HG02870 (cell line): Measurements from ENCODE around the gene ACOT8.

Experiments
- ATAC-seq: cut with Tn5 transposase; IDR thresholded peaks from one replicate; pipeline ENCODE4 v1.9.1; 2021; ENCODE audit warnings: mild to moderate bottlenecking, moderate library complexity; ENCODE audit not compliant: unreplicated experiment

The ACOT8 gene

DNA sequence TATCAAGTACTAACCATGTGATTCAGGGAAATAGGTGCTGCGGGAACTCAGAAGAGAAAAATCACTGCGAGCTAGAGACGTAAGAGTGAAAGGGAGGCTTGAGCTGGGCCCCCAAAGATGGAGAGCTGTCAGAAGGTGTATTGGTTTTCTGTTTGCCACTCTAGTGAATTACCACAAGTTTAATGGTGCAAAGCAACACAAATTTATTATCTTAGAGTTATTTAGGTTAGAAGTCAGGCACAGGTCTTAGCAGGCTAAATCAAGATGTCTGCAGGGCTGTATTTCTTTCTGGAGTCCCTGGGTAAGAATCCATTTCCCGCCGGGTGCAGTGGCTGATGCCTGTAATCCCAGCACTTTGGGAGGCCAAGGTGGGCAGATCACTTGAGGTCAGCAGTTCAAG is 2.7 kb upstream of the ACOT8 start:
- no peak for ATAC-seq

DNA sequence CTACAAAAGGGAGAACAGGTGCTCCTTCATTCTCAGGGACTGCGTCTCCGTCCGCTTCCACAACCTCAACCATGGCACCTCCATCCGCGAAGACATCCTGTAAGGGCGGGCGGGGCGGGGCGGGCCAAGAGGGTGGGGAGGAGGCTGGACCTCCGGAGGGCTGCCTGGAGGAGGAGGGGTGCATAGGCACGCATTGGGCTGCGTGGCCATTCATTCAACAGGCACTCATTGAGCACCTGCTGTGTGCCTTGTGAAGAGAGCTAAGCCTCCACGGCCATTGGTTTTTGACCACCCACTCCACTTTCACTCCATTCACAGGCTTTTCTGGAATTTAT is 657 bp upstream of the ACOT8 start:
- peak; percentile 26 for ATAC-seq

DNA sequence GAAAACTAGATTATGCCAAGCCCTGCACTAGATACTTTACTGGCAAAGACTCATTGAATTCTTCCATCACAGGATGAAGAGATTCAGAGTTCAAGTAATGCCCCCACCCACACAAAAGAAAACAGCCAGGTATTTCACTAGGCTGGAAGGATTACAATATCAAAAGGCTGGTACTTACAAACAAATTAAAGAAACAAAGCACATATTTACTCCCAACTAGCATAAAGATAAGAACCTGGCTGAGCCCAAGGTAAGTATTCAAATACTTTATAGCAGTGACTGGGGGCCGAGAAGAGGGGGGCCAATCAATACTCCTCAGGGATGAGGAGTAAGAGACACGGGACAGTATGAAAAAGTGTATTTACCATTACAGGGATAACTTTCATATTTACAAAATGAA is 3.7 kb downstream of the ACOT8 start:
- no peak for ATAC-seq

DNA sequence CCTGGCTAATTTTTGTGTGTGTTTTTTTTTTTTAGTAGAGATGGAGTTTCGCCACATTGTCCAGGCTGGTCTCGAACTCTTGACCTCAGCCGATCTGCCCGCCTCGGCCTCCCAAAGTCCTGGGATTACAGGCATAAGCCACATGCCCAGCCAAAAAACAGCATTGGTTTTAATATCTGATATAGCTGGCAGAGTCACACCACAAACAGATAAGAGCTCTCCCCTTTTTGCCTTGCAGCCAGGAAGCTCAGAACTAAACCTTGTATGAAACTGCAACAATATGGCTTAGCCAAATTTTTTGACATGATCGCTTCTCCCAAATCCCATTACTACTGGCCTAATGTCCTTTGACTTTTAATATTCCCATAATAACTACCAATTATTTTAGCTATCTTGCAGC is 4.9 kb downstream of the ACOT8 start:
- no peak for ATAC-seq

DNA sequence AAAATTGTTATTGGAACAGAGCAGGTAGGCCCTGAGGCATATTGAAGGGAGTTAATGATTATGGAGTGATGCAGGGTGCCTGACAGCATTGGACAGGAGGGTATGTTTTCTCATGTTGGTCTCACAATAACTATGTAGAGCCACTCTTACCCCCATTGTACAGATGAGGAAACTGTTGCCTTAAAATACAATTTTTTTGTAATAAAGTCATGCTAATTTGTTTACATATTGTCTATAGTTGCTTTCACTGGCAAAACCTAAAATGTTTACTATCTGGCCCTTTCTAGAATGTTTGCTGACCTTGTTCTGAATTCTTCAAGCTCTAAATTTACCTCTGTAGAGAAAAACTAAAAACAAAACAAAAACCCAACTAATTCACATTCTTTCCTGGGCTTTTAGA is 5.7 kb downstream of the ACOT8 start:
- no peak for ATAC-seq

DNA sequence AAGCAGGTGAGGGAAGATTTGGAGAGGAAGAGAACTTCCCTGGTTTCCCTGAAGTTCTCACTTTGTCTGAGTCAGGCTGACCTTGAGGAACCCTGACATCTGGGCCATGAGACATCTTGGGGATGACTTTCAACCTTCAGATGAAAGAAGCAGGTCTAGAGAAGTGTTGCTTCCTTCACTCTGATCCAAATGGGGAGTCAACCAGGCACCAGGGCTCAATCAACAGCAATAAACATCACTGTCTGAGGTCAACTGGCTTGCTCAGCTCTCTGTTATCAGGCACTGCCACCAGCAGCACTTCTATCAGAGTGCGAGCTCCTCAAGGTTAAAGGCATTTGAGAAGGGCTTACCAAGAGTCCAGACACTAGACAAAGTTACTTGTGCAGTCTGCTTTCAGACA is 6.3 kb downstream of the ACOT8 start:
- no peak for ATAC-seq

DNA sequence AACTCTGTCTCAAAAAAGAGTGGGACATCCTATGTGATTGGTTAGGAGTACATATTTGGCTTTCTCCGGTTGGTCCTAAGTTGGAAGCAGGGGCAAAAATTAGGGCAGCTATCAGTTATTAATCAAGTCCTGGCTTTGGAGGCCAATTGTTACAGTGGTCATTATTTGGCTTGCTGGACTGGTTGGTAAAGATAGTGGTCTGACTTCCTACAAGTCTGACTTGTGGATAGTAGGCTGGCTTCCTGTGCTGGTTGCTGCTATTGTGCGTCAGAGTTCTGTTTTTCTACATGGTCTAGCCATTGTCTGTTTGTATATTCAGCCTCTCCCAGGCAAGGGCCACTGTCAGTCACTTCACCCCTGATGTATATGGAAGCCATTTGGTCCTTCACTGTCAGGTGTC is 7.0 kb downstream of the ACOT8 start:
- no peak for ATAC-seq

DNA sequence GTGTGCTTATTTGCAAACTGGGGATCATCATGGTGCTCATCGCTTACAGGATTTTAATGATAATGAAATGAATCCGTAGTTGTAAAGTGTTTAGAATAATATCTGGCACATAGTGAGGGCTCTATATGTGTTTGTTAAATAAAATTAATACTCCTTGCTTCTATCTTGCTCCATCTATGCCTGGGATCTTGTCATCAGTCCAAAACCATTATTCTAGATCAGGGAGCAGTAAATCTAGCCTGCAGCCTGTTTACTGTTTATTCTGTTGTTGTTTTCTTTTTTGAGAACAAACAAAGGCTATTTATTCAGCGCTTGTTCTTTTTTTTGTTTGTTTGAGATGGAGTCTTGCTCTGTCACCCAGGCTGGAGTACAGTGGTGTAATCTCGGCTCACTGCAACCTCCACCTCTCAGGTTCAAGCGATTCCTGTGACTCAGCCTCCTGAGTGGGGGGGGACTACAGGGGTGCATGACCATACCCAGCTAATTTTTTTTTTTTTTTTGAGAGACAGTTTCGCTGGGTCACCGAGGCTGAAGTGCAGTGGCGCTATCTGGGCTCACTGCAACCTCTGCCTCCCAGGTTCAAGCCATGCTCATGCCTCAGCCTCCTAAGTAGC is 8.1 kb downstream of the ACOT8 start:
- ATAC-seq, result no peak

DNA sequence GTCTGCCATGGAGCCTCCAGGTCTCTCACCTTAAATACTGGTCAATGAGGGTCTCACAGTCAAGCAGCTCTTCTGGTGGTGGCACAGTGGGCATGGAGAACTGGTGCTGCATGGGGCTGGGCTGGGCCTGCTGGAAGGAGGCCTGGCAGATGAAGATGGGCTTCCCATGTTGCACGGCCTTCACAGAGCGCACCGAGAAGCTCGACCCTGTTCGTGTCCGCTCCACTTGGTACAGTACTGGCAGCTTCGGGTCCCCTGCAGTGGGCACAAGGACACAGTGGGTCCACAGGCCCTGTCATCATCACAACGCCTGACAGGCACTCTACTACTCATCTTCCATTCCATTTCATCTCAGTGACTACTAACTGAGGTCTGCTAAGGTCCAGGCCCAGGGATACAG is 8.8 kb downstream of the ACOT8 start:
- no peak for ATAC-seq

DNA sequence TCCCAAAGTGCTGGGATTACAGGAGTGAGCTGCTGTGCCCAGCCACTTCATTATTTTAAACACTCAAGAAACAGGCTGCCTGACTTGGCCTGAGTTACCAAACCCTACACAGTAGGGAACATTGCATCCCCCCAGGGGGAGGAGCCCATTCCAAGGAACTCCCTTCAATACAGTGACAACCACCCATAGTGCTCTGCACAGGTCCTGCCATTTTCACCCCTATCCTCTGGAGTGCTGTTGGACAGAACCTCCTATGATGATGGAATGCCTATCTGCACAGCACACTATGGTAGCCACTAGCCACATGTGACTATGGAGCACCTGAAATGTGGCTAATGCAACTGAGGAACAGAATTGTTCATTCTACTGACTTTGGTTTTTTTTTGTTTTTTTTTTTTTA is 11.7 kb downstream of the ACOT8 start:
- no peak for ATAC-seq

DNA sequence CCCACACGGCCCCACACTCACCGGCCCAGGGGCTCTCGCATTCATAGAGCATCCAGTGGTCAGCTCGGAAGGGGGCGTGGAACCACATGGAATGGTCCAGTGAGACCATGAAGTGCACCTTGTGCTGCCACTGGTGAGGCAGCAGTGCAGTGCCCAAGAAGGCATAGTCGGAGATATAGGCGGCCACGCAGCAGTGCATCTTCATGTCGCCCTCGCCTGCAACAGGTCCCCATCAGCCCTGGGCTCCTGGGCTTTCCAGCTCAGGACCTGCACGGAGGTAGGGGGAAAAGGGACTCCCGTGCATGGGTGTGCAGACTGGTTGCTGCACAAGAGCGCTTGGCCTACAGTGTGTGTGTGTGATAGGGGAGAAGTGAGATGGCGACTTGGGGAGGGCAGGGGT is 13.7 kb downstream of the ACOT8 start:
- no peak for ATAC-seq

DNA sequence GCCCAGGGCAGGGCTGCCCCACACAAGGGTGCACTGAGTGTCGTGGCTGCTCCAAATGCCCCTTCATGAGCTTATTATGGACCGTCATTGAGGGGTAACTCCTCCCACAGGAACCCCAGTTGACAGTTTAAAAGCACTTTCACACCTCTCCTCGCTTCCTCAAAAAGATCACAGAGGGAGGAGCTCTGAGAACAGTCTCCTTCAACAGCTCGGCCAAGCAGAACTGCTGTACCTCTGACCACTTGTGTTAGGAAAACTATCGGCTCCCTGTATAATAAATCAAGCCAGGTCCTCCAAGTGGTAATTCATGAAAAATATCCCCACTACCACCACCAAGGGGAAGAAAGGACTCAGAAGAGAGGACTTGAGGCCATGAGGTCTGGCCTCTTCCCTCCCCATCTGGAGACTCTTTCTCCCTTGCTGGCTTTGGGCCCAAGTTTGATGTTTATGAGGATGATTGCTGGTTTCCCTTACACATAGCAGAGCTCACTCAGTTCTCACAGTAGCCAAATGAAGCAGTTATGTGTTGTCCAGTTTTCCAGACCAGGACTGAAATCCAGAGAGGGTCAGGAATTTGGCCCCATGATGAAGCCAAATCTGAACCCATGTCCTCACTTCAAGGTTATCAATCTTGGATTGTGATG is 14.9 kb downstream of the ACOT8 start:
- ATAC-seq, result peak; percentile 57

DNA sequence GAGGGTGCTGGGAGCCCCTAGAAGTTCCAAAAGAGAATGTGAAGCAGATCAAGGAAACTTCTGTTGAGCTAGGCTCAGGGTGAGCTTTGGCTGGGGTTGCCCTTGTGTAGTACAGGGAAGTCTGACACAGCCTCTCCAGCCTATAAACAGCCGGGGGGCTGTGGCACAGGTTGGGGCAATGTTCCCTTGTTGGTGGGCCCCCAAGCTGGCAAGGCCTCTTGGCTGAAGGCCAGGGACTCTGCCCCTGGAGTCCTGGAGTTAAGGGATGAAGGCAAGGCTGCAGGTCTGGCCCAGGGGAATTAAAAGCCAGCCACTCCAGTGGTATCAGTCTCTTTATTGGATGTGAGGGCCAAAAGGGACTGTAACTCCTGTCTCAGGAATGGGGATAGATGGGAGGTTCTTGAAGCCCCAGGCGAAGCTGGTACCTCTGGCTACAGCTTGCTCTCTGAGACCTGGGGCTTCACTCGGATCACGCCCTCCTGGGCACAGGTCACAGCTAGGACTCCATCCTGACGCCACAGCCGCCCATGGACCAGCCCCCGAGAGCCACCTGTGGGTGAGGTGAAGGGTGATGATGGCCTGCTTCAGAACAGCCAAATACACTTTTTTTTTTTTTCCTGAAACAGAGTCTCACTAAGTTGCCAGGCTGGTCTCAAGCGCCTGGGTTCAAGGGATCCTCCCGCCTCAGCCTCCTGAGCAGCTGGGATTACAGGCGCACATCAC is 15.6 kb downstream of the ACOT8 start:
- ATAC-seq, result no peak

DNA sequence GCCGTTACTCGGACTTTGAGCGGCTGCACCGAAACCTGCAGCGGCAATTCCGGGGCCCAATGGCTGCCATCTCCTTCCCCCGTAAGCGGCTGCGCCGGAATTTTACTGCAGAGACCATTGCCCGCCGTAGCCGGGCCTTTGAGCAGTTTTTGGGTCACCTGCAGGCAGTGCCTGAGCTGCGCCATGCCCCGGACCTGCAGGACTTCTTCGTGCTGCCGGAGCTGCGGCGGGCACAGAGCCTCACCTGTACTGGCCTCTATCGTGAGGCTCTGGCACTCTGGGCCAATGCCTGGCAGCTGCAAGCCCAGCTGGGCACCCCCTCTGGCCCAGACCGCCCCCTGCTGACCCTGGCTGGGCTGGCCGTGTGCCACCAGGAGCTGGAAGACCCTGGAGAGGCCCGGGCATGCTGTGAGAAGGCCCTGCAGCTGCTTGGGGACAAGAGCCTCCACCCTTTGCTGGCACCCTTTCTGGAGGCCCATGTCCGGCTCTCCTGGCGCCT is 16.4 kb downstream of the ACOT8 start:
- no peak for ATAC-seq

DNA sequence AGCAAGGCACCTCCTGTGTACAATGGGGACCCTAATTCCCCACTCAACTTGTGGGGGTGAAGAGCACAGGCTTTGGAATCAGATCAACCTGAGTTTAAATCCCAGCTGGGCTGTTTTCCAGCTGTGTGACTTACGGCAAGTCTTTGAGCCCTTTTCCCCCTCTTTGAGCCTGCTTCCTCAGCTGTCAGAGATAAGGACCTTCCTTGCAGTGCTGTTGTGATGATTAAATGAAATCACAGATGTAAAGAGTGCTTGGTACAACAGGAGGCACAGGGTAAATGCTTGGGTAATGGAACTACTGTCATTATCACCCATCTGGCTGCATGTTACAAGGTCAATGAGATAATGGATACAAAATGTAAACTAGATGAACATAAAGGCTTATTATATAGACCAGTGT is 20.4 kb downstream of the ACOT8 start:
- ATAC-seq, result no peak

DNA sequence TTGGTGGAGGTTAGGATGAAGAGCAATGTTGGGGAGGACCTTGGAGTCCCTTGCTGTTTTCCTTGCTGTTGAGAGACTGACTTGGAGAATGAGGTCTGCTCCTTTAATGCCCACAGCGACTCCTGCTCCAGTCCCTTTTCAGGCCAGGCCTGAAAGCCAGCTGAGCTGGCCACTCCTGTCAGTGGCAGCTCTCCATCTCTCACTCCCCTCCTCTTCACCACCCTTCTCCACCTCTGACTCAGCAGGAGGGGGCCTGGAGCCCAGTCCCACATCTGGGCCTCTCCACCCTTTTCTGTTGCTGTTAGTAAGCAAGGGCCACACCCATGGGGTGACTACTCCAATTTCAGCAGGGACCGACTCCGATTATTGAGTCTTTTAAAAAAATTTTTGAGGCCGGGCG is 21.4 kb downstream of the ACOT8 start:
- ATAC-seq, result no peak

DNA sequence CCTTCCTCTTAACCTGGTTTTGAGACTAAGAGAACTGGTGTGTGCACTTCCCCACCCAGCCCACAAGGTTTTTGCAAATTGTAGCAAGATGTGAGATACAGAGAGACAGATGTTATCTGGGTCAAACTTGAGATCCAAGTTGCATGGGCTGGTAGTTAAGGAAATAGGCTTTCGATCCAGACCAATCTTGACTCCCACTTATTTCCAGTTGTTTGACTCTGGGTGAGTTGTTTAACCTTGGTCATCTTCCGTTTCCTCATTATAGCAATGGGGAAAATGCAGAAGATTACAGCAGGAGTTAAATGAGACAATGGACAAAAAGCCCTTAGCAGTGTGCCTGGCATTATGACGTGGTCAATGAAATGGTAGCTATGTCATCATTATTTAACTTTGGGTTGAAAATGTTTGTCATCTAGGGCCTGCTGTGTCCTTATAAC is 21.8 kb downstream of the ACOT8 start:
- no peak for ATAC-seq

DNA sequence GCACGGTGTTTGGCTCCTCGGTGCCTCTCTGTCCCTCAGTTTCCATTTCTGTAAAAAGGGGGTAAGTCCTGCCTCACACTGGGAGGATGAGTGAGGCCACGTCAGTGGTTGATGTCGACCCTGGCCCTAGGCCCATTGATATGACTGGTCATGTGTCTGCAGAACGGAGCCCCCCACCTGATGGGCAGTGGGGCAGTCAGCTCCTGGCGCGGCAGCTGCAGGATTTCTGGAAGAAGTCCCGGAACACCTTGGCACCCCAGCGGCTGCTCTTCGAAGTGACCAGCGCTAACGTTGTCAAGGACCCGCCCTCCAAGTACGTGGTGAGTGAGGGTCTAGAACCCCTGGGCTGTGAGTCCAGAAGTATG is 22.4 kb downstream of the ACOT8 start:
- no peak for ATAC-seq

DNA sequence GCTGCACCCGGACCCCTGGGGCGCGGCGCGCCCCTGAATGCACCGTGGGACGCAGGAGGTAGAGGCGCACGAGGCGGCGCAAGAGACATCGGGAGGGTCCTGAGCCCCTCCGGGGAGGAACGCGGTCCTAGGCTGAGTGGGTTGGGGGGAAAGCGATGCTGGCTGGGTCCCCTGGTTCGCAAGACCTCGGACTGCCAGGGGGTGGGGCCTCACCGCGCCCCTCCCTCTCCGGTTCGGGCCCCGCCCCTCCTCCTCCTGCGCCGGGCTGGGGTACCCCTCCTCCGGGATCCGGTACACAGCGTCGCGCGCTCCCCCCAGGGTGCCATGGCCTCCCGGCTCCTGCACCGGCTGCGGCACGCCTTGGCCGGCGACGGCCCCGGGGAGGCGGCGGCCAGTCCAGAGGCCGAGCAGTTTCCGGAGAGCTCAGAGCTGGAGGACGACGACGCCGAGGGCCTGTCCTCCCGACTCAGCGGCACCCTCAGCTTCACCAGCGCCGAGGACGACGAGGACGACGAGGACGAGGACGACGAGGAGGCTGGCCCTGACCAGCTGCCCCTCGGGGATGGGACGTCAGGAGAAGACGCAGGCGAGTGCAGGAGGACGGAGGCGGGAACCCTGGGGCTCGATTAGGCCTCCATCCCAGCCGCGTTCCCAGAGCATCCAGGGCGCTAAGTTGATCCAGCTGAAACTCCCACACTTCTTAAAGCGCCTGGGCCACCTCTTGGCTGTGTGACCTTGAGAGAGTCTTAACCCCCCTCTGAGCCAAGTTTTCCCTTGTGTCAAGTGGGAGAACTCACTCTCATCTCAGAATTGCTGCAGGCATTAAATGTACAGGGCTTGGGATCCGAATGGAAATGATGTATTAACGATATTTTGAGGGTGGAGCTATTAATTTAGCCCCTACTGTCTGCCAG is 23.1 kb downstream of the ACOT8 start:
- ATAC-seq, result no peak

DNA sequence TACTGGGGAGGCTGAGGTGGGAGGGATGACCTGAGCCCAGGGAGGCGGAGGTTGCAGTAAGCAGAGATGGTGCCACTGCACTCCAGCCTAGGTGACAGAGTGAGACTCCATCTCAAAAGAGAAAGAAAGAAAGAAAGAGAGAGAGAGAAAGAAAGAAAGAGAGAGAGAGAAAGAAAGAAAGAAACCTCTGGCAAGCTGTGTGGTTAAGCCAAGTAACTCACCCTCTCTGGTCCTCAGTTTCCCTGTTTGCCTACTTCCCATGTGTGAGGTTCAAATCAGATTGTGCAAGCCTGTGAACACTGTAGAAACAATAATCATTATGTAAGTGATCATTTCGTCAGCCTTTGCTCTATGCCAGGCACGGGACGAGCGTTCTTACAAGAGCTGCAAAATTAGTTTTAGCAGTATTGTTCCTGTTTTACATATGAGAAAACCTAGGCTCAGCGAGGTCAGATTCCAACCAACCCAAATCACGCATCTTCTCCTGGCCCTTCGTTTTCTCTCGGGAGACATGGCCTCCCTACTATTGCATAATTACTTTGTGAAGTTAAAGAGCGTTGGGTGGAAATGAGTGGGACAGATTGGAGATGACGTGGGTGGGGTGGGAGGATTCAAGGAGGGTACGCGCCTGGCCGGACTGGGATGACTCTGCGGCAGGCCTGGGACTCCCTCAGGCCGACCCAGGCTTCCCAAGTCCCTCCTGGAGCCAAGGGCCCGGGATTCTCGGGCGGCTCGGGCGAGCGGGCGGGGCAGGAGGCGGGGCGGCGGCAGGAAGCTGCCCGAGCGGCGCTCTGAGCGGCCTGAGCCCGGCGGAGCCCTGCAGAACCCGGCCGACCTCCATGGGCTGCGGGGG is 23.9 kb downstream of the ACOT8 start, which contains the start of gene SNX21:
TSS of gene SNX21 (plus strand) at position 770 of the 853 bp plus-strand sequence. CDS start 121 bp downstream, outside the sequence.
- ATAC-seq, result no peak
